HEK293 (cell line): ENCODE data around the gene CASP10.
"Not testable (repeated sequence)": the region's sequence is repeated elsewhere in the genome, so short reads cannot be mapped to it uniquely, and the experiment has no call there.

Experiments
- CTCF ChIA-PET: fragments of 350-600 bp; formaldehyde crosslinking; extraction: SDS; loops from one replicate; lab custom pipeline; 2021; ENCODE audit warnings: antibody characterized with exemption; lab: Yijun Ruan, JAX
- POLR2A ChIA-PET: fragments of 300-600 bp; formaldehyde crosslinking; extraction: SDS; loops from one replicate; lab custom pipeline; 2020; ENCODE audit warnings: antibody characterized with exemption, inconsistent platforms; lab: Yijun Ruan, JAX
- H3K27ac ChIP-seq: fragments of 200-500 bp; sonication (Bioruptor generic); 2 replicates; pipeline ENCODE4 v1.5.1; 2014; ENCODE audit warnings: low read depth, low read length, control low read depth, inconsistent platforms; ENCODE audit errors: extremely low read depth
- H3K36me3 ChIP-seq, 2 experiments: fragments of 200-500 bp in 1 of 2; sonication (Bioruptor generic) in 1 of 2; 1 replicate in 1 of 2; 2 replicates in 1 of 2; pipeline ENCODE4 v1.5.1; 2014 to 2017; ENCODE audit warnings: inconsistent platforms in 2 of 2, low read length in 2 of 2; ENCODE audit not compliant: control insufficient read depth in 2 of 2, insufficient read depth in 1 of 2
- H3K4me1 ChIP-seq: fragments of 200-500 bp; sonication (Bioruptor generic); 2 replicates; pipeline ENCODE4 v1.5.1; 2014; ENCODE audit warnings: mild to moderate bottlenecking, low read length, inconsistent platforms; ENCODE audit not compliant: control insufficient read depth, insufficient read depth
- H3K4me3 ChIP-seq: 2 replicates; pipeline ENCODE4 v1.5.1; 2011; ENCODE audit warnings: low read depth, mild to moderate bottlenecking, control low read depth, low read length, moderate library complexity
- H3K9me3 ChIP-seq: fragments of 200-500 bp; sonication (Bioruptor generic); 2 replicates; pipeline ENCODE4 v1.5.1; 2014; ENCODE audit warnings: low read depth, low read length, inconsistent platforms; ENCODE audit not compliant: control insufficient read depth, insufficient read depth
- KLF8 ChIP-seq: fragments of 450-650 bp; formaldehyde crosslinking; IDR thresholded peaks from 2 replicates; pipeline ENCODE4 v1.5.1; 2016; ENCODE audit warnings: missing biosample characterization, missing genetic modification characterization
- TRIM28 ChIP-seq: IDR thresholded peaks from 2 replicates; pipeline ENCODE4 v1.6.1; 2011; ENCODE audit warnings: low read length, control low read depth, borderline replicate concordance
- ZBTB1 ChIP-seq: fragments of 450-650 bp; formaldehyde crosslinking; IDR thresholded peaks from 2 replicates; pipeline ENCODE4 v1.5.1; 2016; ENCODE audit warnings: missing biosample characterization, missing genetic modification characterization
- ZBTB6 ChIP-seq: fragments of 450-650 bp; formaldehyde crosslinking; IDR thresholded peaks from 2 replicates; pipeline ENCODE4 v1.5.1; 2017; ENCODE audit warnings: missing biosample characterization, missing genetic modification characterization
- ZIC2 ChIP-seq: fragments of 450-650 bp; formaldehyde crosslinking; IDR thresholded peaks from 2 replicates; pipeline ENCODE4 v1.5.1; 2016; ENCODE audit warnings: missing biosample characterization, missing genetic modification characterization
- ZNF2 ChIP-seq: fragments of 450-650 bp; formaldehyde crosslinking; IDR thresholded peaks from 2 replicates; pipeline ENCODE4 v1.5.1; 2016; ENCODE audit warnings: missing biosample characterization, missing genetic modification characterization
- ZNF311 ChIP-seq: fragments of 450-650 bp; formaldehyde crosslinking; IDR thresholded peaks from 2 replicates; pipeline ENCODE4 v1.5.1; 2017; ENCODE audit warnings: missing biosample characterization, missing genetic modification characterization, borderline replicate concordance
- ZNF362 ChIP-seq: fragments of 450-650 bp; formaldehyde crosslinking; IDR thresholded peaks from 2 replicates; pipeline ENCODE4 v1.5.1; 2016; ENCODE audit warnings: missing biosample characterization, missing genetic modification characterization
- ZNF623 ChIP-seq: fragments of 450-650 bp; formaldehyde crosslinking; IDR thresholded peaks from 2 replicates; pipeline ENCODE4 v1.5.1; 2016; ENCODE audit warnings: missing biosample characterization, missing genetic modification characterization
- ZNF629 ChIP-seq: fragments of 450-650 bp; formaldehyde crosslinking; IDR thresholded peaks from 2 replicates; pipeline ENCODE4 v1.5.1; 2017; ENCODE audit warnings: missing biosample characterization, missing genetic modification characterization
- ZNF660 ChIP-seq: fragments of 450-650 bp; IDR thresholded peaks from 2 replicates; pipeline ENCODE4 v1.5.1; 2018; ENCODE audit warnings: missing biosample characterization, mild to moderate bottlenecking, missing genetic modification characterization
- ZNF670 ChIP-seq: fragments of 450-650 bp; formaldehyde crosslinking; IDR thresholded peaks from 2 replicates; pipeline ENCODE4 v1.5.1; 2016; ENCODE audit warnings: missing biosample characterization, missing genetic modification characterization, low read depth
- ZNF707 ChIP-seq: fragments of 450-650 bp; formaldehyde crosslinking; IDR thresholded peaks from 2 replicates; pipeline ENCODE4 v1.5.1; 2016; ENCODE audit warnings: missing biosample characterization, missing genetic modification characterization
- ZNF747 ChIP-seq: fragments of 450-650 bp; formaldehyde crosslinking; IDR thresholded peaks from 2 replicates; pipeline ENCODE4 v1.5.1; 2016; ENCODE audit warnings: missing biosample characterization, missing genetic modification characterization
- ZNF76 ChIP-seq: fragments of 450-650 bp; formaldehyde crosslinking; IDR thresholded peaks from 2 replicates; pipeline ENCODE4; 2016; ENCODE audit warnings: low read depth, missing biosample characterization, missing genetic modification characterization, borderline replicate concordance
- ZNF830 ChIP-seq: fragments of 450-650 bp; IDR thresholded peaks from 2 replicates; pipeline ENCODE4 v1.5.0; 2018; ENCODE audit warnings: missing biosample characterization, missing genetic modification characterization, low read depth, mild to moderate bottlenecking, moderate library complexity

Gene CASP10

DNA sequence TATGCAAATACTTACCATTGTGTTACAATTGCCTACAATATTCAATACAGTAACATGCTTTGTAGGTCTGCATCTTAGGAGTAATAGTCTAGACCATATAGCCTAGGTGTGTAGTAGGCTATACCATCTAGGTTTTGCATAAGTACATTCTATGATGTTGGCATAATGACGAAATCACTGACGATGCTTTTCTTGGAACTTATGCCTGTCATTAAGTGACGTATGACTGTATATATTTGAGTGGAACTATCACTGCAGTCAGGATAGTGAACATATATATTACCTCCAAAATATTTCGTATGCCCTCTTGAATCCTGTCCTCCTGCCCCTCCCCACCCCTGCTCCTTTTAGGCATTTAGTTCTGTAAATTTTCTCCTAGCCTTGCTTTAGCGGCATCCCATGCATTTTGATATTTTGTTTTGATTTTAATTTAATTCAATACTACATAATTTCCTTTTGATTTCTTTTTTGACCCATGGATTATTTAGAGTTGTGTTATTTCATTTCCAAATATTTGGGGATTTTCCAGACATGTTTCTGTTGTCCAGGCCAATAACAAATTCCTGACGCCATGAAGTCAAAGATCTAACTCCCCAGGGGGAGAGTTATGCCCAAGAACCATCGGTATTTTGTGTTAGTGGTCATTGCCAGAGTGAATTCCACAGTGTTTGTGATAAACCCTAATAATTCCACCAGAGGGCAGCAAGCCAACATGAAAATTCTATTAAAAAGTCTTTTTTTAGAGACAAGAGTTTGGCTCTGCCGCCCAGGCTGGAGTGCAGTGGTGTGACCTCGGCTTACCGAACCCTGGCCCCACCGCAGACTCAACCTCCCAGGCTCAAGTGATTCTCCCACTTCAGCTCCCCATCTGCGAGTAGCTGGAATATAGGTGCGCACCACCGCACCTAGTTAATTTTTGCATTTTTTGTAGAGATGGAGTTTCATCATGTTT is 53.2 kb downstream of the CASP10 start (continued):
- peak; percentile 55; the same call in 1 of the 2 replicates for TF ChIP-seq ZNF362 (tag by site-specific recombination)
- TF ChIP-seq ZNF629 (tag by site-specific recombination), result peak; percentile 92

DNA sequence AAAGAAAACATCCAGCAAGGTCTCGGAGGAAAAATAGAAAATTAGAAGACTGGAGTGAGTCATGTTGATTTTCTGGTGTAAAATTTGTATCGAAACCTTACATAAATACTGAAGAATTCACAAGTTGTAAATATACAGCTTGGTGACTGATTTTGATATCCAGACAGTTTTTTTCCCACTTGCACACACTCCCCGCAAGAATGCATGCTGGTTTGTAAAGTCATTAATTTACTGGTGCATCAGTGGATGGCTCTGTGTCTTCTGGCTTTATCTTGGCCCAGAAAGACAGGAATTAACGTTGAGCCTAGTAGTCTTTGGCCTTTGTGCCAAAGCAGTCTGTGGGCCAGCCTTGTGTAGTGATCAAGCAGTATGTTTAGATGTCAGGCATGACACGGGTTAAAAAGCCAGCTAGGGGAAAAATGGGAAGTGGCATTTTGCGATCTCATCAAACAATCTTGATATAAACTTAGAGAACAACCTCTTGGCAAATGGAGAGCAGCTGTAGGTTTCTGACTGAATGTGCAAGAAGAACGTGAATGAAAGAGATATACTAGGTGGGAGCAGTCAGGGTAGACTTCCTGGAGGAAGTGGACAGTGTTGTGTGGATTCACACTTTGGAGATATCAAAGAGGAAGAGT is 54.7 kb downstream of the CASP10 start:
- CTCF ChIA-PET, result interaction anchor here (0.6 to 1.9 kb wide), 8 partner anchors 27 to 215 kb away, joined by 3 to 21 read pairs (median 3); no protein-coding TSS in a partner anchor
- H3K27ac ChIP-seq, result no peak overlapping the region
- H3K9me3 ChIP-seq, result no peaks in the 10 kb centered on the region
- TF ChIP-seq ZNF76 (tag by site-specific recombination) (no peak), ZBTB1 (tag by site-specific recombination) (no peak), ZBTB6 (tag by site-specific recombination) (no peak), ZNF707 (tag by site-specific recombination) (no peak), ZNF2 (no peak), ZNF311 (tag by site-specific recombination) (no peak), TRIM28 (no peak), ZNF660 (tag by site-specific recombination) (no peak), ZNF623 (tag by site-specific recombination) (no peak), ZNF830 (no peak), ZIC2 (no peak), ZNF670 (tag by site-specific recombination) (no peak), KLF8 (tag by site-specific recombination) (no peak), ZNF747 (tag by site-specific recombination) (no peak)
- H3K36me3 ChIP-seq, result peaks cover 0 to 20% of the 10 kb centered on the region in 2 experiments; a peak in 1 of 3 replicates
- POLR2A ChIA-PET, result no interaction called here
- no peak overlapping the region for H3K4me3 ChIP-seq
- H3K4me1 ChIP-seq, result no peaks in the 10 kb centered on the region

DNA sequence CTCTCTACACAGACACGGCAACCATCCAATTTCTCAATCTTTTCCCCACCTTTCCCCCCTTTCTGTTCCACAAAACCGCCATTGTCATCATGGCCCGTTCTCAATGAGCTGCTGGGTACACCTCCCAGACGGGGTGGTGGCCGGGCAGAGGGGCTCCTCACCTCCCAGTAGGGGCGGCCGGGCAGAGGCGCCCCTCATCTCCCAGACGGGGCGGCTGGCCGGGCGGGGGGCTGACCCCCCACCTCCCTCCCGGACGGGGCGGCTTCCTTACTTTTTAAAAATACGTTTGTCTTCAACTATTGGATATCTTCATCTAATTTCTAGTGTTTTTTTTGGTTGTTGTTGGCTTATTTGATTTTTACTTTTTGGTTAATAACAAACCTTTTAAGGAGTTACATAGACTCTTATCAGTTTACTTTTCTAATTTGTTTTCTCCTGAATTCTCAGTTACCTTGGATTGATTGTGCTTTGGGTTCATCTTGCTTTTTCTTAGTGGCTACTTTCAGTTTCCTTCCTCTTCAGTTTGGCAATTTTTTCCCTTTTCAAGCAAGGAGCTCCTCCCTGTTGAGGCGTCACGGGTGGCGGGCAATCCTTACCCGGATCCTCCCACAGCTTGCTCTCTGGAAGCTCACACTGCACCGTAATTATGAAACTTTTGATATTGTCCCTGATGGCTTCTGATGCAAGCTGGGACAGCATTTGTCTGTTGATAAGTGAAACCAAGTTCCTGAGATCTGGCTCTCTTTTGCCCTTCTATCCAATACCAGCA is 56.4 kb downstream of the CASP10 start:
- CTCF ChIA-PET, result interaction anchor here (0.6 to 0.7 kb wide), 2 partner anchors 34 to 58 kb away, joined by 3 read pairs; no protein-coding TSS in a partner anchor
- H3K27ac ChIP-seq, H3K4me1 ChIP-seq, POLR2A ChIA-PET, H3K4me3 ChIP-seq, H3K9me3 ChIP-seq: not testable (repeated sequence)
- H3K36me3 ChIP-seq, result peaks cover 0 to 20% of the 10 kb centered on the region in 2 experiments; a peak in 1 of 3 replicates
